PC-9 (cell line): ENCODE data around the gene B3GAT1. TPM values are rescaled to one million over a fixed set of nuclear protein-coding genes. Genes with fewer than 3 reads are reported as not detected.

ENCODE experiments used
- BruUV-seq: library from RNA; stranded (reverse); fragments of 400-500 nt; replicated peaks from 2 replicates; lab custom pipeline; 2021; lab: Mats Ljungman, UMichigan
- CTCF ChIA-PET: fragments of 300-600 bp; sonication (Branson Sonifier 250); formaldehyde crosslinking; loops from one replicate; lab custom pipeline; 2022; ENCODE audit warnings: antibody characterized with exemption; lab: Charles Lee
- POLR2A ChIA-PET: fragments of 300-600 bp; sonication (Branson Sonifier 250); formaldehyde crosslinking; loops from one replicate; lab custom pipeline; 2022; ENCODE audit warnings: antibody characterized with exemption; ENCODE audit not compliant: unreplicated experiment; lab: Charles Lee
- DNase-seq, 2 experiments: peaks; one replicate each; pipeline versions ENCODE4 v3.0.0 to v3.0.0-alpha.2; 2015 to 2022; ENCODE audit warnings: mixed read lengths in 1 of 2
- H2AFZ ChIP-seq: fragments of 200-600 bp; sonication (generic); 2 replicates; pipeline ENCODE4 v1.8.1; 2017; ENCODE audit warnings: antibody characterized with exemption
- H3F3A ChIP-seq: fragments of 200-600 bp; sonication (generic); 2 replicates; pipeline ENCODE4 v1.8.1; 2017; ENCODE audit warnings: antibody characterized with exemption, mild to moderate bottlenecking, low read depth; ENCODE audit not compliant: insufficient read depth
- H3K27ac ChIP-seq: fragments of 200-600 bp; sonication (generic); 2 replicates; pipeline ENCODE4 v1.6.1; 2016; ENCODE audit warnings: mixed run types
- H3K27me3 ChIP-seq: fragments of 200-600 bp; sonication (generic); 2 replicates; pipeline ENCODE4 v1.6.1; 2016; ENCODE audit warnings: low read depth, mixed run types; ENCODE audit not compliant: insufficient read depth
- H3K36me3 ChIP-seq: fragments of 200-600 bp; sonication (generic); 2 replicates; pipeline ENCODE4 v1.6.1; 2016; ENCODE audit warnings: low read depth, mixed run types
- H3K4me1 ChIP-seq: fragments of 200-600 bp; sonication (generic); replicated peaks from 2 replicates; pipeline ENCODE4 v1.6.1; 2016; ENCODE audit warnings: mixed run types; ENCODE audit not compliant: insufficient read depth
- H3K4me2 ChIP-seq: fragments of 200-600 bp; sonication (generic); 2 replicates; pipeline ENCODE4 v1.6.1; 2017; ENCODE audit warnings: mixed run types
- H3K4me3 ChIP-seq: fragments of 200-600 bp; sonication (generic); 2 replicates; pipeline ENCODE4 v1.6.1; 2016; ENCODE audit warnings: mixed run types
- H3K79me2 ChIP-seq: fragments of 200-600 bp; sonication (generic); 2 replicates; pipeline ENCODE4 v1.6.1; 2017; ENCODE audit warnings: low read depth, mixed run types
- H3K9me2 ChIP-seq: fragments of 200-600 bp; sonication (generic); 2 replicates; pipeline ENCODE4 v1.8.1; 2017; ENCODE audit warnings: mild to moderate bottlenecking; ENCODE audit not compliant: insufficient read depth
- H3K9me3 ChIP-seq: fragments of 200-600 bp; sonication (generic); 2 replicates; pipeline ENCODE4 v1.8.1; 2016; ENCODE audit warnings: low read depth; ENCODE audit not compliant: insufficient read depth
- H4K20me1 ChIP-seq: fragments of 200-600 bp; sonication (generic); 2 replicates; pipeline ENCODE4 v1.8.1; 2017; ENCODE audit not compliant: insufficient read depth
- EZH2 ChIP-seq: fragments of 200-600 bp; sonication (generic); IDR thresholded peaks from 2 replicates; pipeline ENCODE4 v1.8.0; 2017; ENCODE audit warnings: antibody characterized with exemption, low read depth
- intact Hi-C: fragments of 100-400 bp; cut with micrococcal nuclease; formaldehyde crosslinking; loops from one replicate; pipeline ENCODE4 v1.10.0; 2022; ENCODE audit not compliant: unreplicated experiment
- total RNA-seq: library from RNA; stranded (reverse); gene quantifications from 2 replicates; pipeline ENCODE4 v1.2.3, GENCODE V29; 2021
- TF ChIP-seq, protein P1 (sequence below): fragments of 200-600 bp; sonication (generic); conservative IDR thresholded peaks from 2 replicates; pipeline ENCODE4 v1.6.1; 2017; ENCODE audit warnings: mixed run types, antibody characterized with exemption, mild to moderate bottlenecking, moderate library complexity

The B3GAT1 gene
- total RNA-seq, 1 experiment from 2014 or later = not detected

DNA sequence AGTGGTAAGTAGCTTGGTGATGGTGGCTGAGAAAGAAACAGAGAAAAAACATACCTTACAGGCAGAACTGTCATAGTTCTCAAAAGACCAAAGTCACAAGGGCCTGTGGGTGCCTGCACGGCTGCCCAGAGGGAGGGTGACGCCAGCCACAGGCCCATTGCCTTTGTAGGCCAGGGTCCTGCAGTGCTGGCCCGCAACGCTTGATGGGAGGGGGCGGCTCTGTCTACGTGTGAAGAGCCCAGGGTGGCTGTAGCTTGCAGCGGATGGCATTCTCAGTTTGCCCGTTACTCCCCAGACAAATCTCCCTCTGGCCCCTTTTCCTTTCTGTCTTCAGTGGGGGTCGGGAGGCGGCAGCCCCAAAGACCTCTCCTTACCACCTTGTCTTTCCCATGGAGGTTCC is 24.7 kb upstream of the B3GAT1 start:
- Histone ChIP-seq H3F3A (no peaks in the 10 kb centered on the region), H3K4me3 (no peak overlapping the region), H3K27ac (no peak overlapping the region), H3K27me3 (peaks cover 93% of the 10 kb centered on the region), H3K4me2 (no peak overlapping the region), H3K36me3 (no peaks in the 10 kb centered on the region), H2AFZ (no peak overlapping the region), H3K4me1 (no peaks in the 10 kb centered on the region), H3K9me2 (no peaks in the 10 kb centered on the region), H3K79me2 (no peaks in the 10 kb centered on the region), H3K9me3 (no peaks in the 10 kb centered on the region), H4K20me1 (no peaks in the 10 kb centered on the region)
- no peak for DNase-seq
- intact Hi-C loops = no loop called here
- no TSS peak for BruUV-seq
- TF ChIP-seq EZH2 = no peak
- TF ChIP-seq, protein P1, sequence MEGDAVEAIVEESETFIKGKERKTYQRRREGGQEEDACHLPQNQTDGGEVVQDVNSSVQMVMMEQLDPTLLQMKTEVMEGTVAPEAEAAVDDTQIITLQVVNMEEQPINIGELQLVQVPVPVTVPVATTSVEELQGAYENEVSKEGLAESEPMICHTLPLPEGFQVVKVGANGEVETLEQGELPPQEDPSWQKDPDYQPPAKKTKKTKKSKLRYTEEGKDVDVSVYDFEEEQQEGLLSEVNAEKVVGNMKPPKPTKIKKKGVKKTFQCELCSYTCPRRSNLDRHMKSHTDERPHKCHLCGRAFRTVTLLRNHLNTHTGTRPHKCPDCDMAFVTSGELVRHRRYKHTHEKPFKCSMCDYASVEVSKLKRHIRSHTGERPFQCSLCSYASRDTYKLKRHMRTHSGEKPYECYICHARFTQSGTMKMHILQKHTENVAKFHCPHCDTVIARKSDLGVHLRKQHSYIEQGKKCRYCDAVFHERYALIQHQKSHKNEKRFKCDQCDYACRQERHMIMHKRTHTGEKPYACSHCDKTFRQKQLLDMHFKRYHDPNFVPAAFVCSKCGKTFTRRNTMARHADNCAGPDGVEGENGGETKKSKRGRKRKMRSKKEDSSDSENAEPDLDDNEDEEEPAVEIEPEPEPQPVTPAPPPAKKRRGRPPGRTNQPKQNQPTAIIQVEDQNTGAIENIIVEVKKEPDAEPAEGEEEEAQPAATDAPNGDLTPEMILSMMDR = no peak
- POLR2A ChIA-PET = no interaction called here
- CTCF ChIA-PET = no interaction called here

DNA sequence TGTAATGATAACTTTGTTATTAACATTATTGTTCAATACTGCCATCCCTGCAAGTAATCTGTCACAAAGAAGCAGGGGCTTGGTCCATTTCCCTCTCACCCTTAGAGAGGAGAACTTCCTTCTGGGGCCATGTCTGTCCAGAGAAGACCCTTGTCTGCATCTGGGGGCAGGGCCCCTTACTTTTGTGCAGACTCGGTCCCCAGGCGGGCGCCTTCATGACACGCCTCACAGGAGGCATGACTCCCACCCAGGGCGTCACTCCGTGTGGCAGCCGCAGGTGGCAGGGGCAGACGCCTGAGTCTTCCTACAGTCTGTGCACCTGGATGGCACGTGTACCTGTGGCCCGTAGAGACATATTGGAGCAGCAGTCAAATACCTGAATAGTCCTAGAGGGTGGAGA is 21.8 kb upstream of the B3GAT1 start:
- Histone ChIP-seq H3K9me3 (no peaks in the 10 kb centered on the region), H3F3A (no peaks in the 10 kb centered on the region), H3K27me3 (peaks cover 99% of the 10 kb centered on the region), H3K27ac (no peak overlapping the region), H3K9me2 (no peaks in the 10 kb centered on the region), H3K4me3 (no peak overlapping the region), H3K4me1 (no peaks in the 10 kb centered on the region), H3K79me2 (no peaks in the 10 kb centered on the region), H2AFZ (no peak overlapping the region), H4K20me1 (no peaks in the 10 kb centered on the region), H3K4me2 (no peak overlapping the region), H3K36me3 (no peaks in the 10 kb centered on the region)
- intact Hi-C loops = no loop called here
- DNase-seq = no peak
- ChIA-PET POLR2A (no interaction called here), CTCF (no interaction called here)
- no TSS peak for BruUV-seq
- TF ChIP-seq, protein P1 = no peak
- TF ChIP-seq EZH2 = no peak

DNA sequence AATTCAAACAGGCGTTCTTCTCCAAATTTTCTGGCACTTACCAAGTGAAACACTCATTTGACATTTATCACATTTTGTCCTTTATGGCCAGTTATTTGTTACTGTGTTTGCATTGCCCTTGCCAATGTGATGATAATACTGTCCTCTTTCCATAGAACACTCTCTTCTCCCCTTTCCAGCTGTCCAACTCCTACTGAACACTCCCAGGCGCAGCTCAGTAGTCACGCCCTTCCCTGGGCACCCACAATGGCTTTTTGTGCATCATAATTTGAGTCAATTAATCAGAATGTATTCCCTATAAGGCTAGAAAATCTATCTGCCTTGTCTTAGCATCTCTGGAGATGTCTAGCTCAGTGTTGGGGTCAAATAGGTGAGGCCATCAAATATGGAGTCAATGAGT is 21.2 kb upstream of the B3GAT1 start:
- H3K9me3 ChIP-seq = no peaks in the 10 kb centered on the region
- H3K9me2 ChIP-seq = no peaks in the 10 kb centered on the region
- DNase-seq = no peak
- no peaks in the 10 kb centered on the region for H3K79me2 ChIP-seq
- H3K27ac ChIP-seq = no peak overlapping the region
- no peak overlapping the region for H3K4me3 ChIP-seq
- no peak for TF ChIP-seq EZH2
- TF ChIP-seq, protein P1 = no peak
- ChIA-PET CTCF (no interaction called here), POLR2A (no interaction called here)
- H3K27me3 ChIP-seq = peaks cover 99% of the 10 kb centered on the region
- H4K20me1 ChIP-seq = no peaks in the 10 kb centered on the region
- no TSS peak for BruUV-seq
- H3K36me3 ChIP-seq = no peaks in the 10 kb centered on the region
- no peaks in the 10 kb centered on the region for H3K4me1 ChIP-seq
- intact Hi-C loops = no loop called here
- no peak overlapping the region for H2AFZ ChIP-seq
- H3K4me2 ChIP-seq = no peak overlapping the region
- H3F3A ChIP-seq = no peaks in the 10 kb centered on the region
